OCI-LY1 (cell line): Measurements from ENCODE around the gene PFKL.

Experiments used
- EZH2 ChIP-seq: fragments of 200-600 bp; sonication (generic), shearing (Covaris generic); IDR thresholded peaks from 2 replicates; pipeline ENCODE4 v1.8.0; 2017; ENCODE audit warnings: borderline replicate concordance, mixed run types, mild to moderate bottlenecking, antibody characterized with exemption, low read length, moderate library complexity, mixed read lengths
- TF ChIP-seq, protein P1 (sequence below): fragments of 200-600 bp; sonication (generic), shearing (Covaris generic); IDR thresholded peaks from 2 replicates; pipeline ENCODE4 v1.5.1; 2017; ENCODE audit warnings: mild to moderate bottlenecking, antibody characterized with exemption, low read length, moderate library complexity, mixed read lengths

DNA sequence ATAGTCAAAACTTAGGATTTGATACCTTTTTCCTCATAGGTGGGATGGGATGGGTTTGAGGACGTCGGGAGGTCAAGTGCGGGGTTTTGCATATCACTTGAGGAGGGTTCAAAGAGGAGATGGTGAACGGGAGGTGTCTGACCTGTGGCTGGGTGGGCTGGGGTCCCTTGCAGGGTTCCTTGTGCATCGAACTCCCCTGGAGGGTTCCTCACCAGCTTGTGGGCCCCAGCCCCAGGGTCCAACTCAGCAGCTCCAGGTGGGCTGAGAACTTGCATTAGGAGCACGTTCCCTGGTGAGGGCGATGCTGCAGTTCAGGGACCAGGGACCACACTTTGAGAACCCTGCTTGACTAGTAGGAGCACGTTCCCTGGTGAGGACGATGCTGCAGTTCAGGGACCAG lies 76.8 kb downstream of the PFKL start:
- TF ChIP-seq, protein P1, sequence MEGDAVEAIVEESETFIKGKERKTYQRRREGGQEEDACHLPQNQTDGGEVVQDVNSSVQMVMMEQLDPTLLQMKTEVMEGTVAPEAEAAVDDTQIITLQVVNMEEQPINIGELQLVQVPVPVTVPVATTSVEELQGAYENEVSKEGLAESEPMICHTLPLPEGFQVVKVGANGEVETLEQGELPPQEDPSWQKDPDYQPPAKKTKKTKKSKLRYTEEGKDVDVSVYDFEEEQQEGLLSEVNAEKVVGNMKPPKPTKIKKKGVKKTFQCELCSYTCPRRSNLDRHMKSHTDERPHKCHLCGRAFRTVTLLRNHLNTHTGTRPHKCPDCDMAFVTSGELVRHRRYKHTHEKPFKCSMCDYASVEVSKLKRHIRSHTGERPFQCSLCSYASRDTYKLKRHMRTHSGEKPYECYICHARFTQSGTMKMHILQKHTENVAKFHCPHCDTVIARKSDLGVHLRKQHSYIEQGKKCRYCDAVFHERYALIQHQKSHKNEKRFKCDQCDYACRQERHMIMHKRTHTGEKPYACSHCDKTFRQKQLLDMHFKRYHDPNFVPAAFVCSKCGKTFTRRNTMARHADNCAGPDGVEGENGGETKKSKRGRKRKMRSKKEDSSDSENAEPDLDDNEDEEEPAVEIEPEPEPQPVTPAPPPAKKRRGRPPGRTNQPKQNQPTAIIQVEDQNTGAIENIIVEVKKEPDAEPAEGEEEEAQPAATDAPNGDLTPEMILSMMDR: no peak
- no peak for TF ChIP-seq EZH2
